ENCODE measurements around the gene EFHD1. TPM values are rescaled to one million over a fixed set of nuclear protein-coding genes. Genes with fewer than 3 reads are reported as not detected.
"Not testable (repeated sequence)": the region's sequence is repeated elsewhere in the genome, so short reads cannot be mapped to it uniquely, and the experiment has no call there.

The EFHD1 gene
- total RNA-seq, 4 donors from 2014 or later: 9.6 to 44.1 (median 18.1) TPM

GRCh38 chr2:232629129-232629475, 4.3 kb upstream of the EFHD1 start:
- DNase-seq (ENCODE audit: low spot score) (no peak), ATAC-seq (ENCODE audit: low FRiP score) (no peak)
- TF ChIP-seq CTCF (IDR thresholded peaks at IDR 0.05): no peak

GRCh38 chr2:232632229-232632903, 1.0 kb upstream of the EFHD1 start:
- no peak for TF ChIP-seq CTCF (IDR thresholded peaks at IDR 0.05)
- ATAC-seq (ENCODE audit: low FRiP score) (no peak), DNase-seq (ENCODE audit: low spot score) (no peak)

GRCh38 chr2:232632904-232633412, 446 bp upstream of the EFHD1 start:
- DNase-seq (ENCODE audit: low spot score): no peak

GRCh38 chr2:232634206-232635150, 1.1 kb downstream of the EFHD1 start:
- TF ChIP-seq CTCF (IDR thresholded peaks at IDR 0.05): no peak
- no peak for DNase-seq (ENCODE audit: low spot score)
- no peak for ATAC-seq (ENCODE audit: low FRiP score)

More at GRCh38 chr2:232632904-232633412, 446 bp upstream of the EFHD1 start:
- ATAC-seq (ENCODE audit: low FRiP score): peak; percentile 46
- TF ChIP-seq CTCF (IDR thresholded peaks at IDR 0.05): no peak

- DNase-seq (ENCODE audit: low spot score); ATAC-seq (ENCODE audit: low FRiP score): not testable (repeated sequence)
Observed at GRCh38 chr2:232635376-232635775, 2.0 kb downstream of the EFHD1 start.

- TF ChIP-seq CTCF (IDR thresholded peaks at IDR 0.05): no peak
- ATAC-seq (ENCODE audit: low FRiP score) (no peak), DNase-seq (ENCODE audit: low spot score) (no peak)
Observed at GRCh38 chr2:232635820-232636219, 2.4 kb downstream of the EFHD1 start.

- TF ChIP-seq CTCF (IDR thresholded peaks at IDR 0.05): no peak
Observed at GRCh38 chr2:232636788-232637420, 3.5 kb downstream of the EFHD1 start.

More at GRCh38 chr2:232636788-232637420, 3.5 kb downstream of the EFHD1 start:
- ATAC-seq (ENCODE audit: low FRiP score): no peak
- no peak for DNase-seq (ENCODE audit: low spot score)

All from omental fat pad (tissue), 4 donors.